PC-3 (cell line): Measurements from ENCODE around the gene RWDD3. TPM values are rescaled to one million over a fixed set of nuclear protein-coding genes. Genes with fewer than 3 reads are reported as not detected.
A peak's percentile ranks its signal among the peaks of the same experiment; 100 is the strongest.

Experiments used
- ATAC-seq: fragments of 200-7000 bp; cut with Tn5 transposase; 2 replicates; pipeline ENCODE4 v1.9.1; 2020; ENCODE audit warnings: mild to moderate bottlenecking, moderate library complexity
- BruUV-seq: library from RNA; stranded (reverse); fragments of 400-500 nt; replicated peaks from 2 replicates; lab custom pipeline; 2021; lab: Mats Ljungman, UMichigan
- CTCF ChIA-PET: fragments of 300-600 bp; sonication (Branson Sonifier 250); formaldehyde crosslinking; loops from one replicate; lab custom pipeline; 2022; ENCODE audit warnings: antibody characterized with exemption; lab: Charles Lee
- POLR2A ChIA-PET: fragments of 300-600 bp; sonication (Branson Sonifier 250); formaldehyde crosslinking; loops from one replicate; lab custom pipeline; 2022; ENCODE audit warnings: antibody characterized with exemption; ENCODE audit not compliant: unreplicated experiment; lab: Charles Lee
- DNase-seq: peaks from one replicate; pipeline ENCODE4 v3.0.0-alpha.2; 2015
- H2AFZ ChIP-seq: fragments of 300-600 bp; sonication (generic); 2 replicates; pipeline ENCODE4 v1.6.0; 2016; ENCODE audit warnings: antibody characterized with exemption, low read length
- H3F3A ChIP-seq: fragments of 300-600 bp; sonication (generic); one replicate; pipeline ENCODE4 v1.6.0; 2017; ENCODE audit warnings: antibody characterized with exemption, low read length, control low read depth, mild to moderate bottlenecking; ENCODE audit not compliant: unreplicated experiment
- H3K27ac ChIP-seq: fragments of 300-600 bp; sonication (generic); 2 replicates; pipeline ENCODE4 v1.5.1; 2016; ENCODE audit warnings: mild to moderate bottlenecking, low read length
- H3K27me3 ChIP-seq: fragments of 300-600 bp; sonication (generic); 2 replicates; pipeline ENCODE4 v1.6.1; 2016; ENCODE audit warnings: low read length, mixed read lengths
- H3K36me3 ChIP-seq: fragments of 300-600 bp; sonication (generic); 2 replicates; pipeline ENCODE4 v1.6.1; 2016; ENCODE audit warnings: low read depth, mixed run types, low read length, mixed read lengths
- H3K4me1 ChIP-seq: fragments of 300-600 bp; sonication (generic); 2 replicates; pipeline ENCODE4 v1.5.1; 2016; ENCODE audit warnings: low read length; ENCODE audit not compliant: insufficient read depth
- H3K4me2 ChIP-seq: fragments of 300-600 bp; sonication (generic); 2 replicates; pipeline ENCODE4 v1.6.0; 2016; ENCODE audit warnings: low read length
- H3K4me3 ChIP-seq: fragments of 300-600 bp; sonication (generic); 2 replicates; pipeline ENCODE4 v1.5.1; 2016; ENCODE audit warnings: mild to moderate bottlenecking, low read length, mixed read lengths
- H3K79me2 ChIP-seq: fragments of 300-600 bp; sonication (generic); 2 replicates; pipeline ENCODE4 v1.6.1; 2017; ENCODE audit warnings: low read length, mixed read lengths
- H3K9ac ChIP-seq: fragments of 300-600 bp; sonication (generic); 2 replicates; pipeline ENCODE4 v1.6.0; 2016; ENCODE audit warnings: mild to moderate bottlenecking, low read length
- H3K9me2 ChIP-seq: fragments of 300-600 bp; sonication (generic); replicated peaks from 2 replicates; pipeline ENCODE4 v1.6.1; 2016; ENCODE audit warnings: mixed run types, low read length, mixed read lengths
- H3K9me3 ChIP-seq: fragments of 300-600 bp; sonication (generic); 2 replicates; pipeline ENCODE4 v1.6.1; 2016; ENCODE audit warnings: low read length, mixed read lengths
- H4K20me1 ChIP-seq: fragments of 300-600 bp; sonication (generic); 2 replicates; pipeline ENCODE4 v1.6.1; 2016; ENCODE audit warnings: low read length, mixed read lengths
- EZH2 ChIP-seq: fragments of 300-600 bp; sonication (generic); IDR thresholded peaks from one replicate; pipeline ENCODE4 v1.6.1; 2017; ENCODE audit warnings: antibody characterized with exemption, mild to moderate bottlenecking, low read length; ENCODE audit not compliant: unreplicated experiment
- EZH2phosphoT487 ChIP-seq: fragments of 300-600 bp; sonication (generic); IDR thresholded peaks from 2 replicates; pipeline ENCODE4 v1.6.1; 2018; ENCODE audit warnings: mild to moderate bottlenecking, antibody characterized with exemption, low read length, borderline replicate concordance
- intact Hi-C: fragments of 100-400 bp; cut with micrococcal nuclease; formaldehyde crosslinking; loops from 2 replicates; pipeline ENCODE4 v1.9.0; 2023
- total RNA-seq: library from RNA; depleted of rRNA; stranded (reverse); fragments of >200 nt; gene quantifications from 2 replicates; pipeline ENCODE4 v1.2.3, GENCODE V29; 2014
- TF ChIP-seq, protein P1 (sequence below): fragments of 300-600 bp; sonication (generic); conservative IDR thresholded peaks from 2 replicates; pipeline ENCODE4 v1.5.1; 2017; ENCODE audit warnings: antibody characterized with exemption, low read depth, mild to moderate bottlenecking, low read length

Gene RWDD3
- total RNA-seq, 1 experiment from 2014 or later, result 10.4 TPM

DNA sequence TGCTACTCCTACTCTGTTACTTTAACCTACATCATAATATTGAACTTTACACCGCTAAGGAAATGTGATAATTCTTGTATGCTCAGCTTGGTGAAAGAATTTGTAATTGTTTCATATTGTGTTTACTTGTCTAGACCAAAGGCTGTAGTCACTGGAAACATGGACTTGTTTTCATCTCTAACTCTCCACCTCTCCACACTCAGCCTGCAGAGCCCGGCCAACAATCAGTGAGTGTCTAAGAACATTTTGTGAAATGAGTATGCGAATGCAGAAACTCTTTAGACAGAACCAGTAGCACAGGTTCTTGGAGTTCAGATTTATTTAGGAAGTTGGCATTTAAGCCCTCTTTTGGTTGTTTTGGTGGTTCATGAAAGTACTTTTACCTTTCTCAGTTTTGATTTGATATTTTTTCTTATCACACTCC is 3.2 kb upstream of the RWDD3 start:
- Histone ChIP-seq H3K4me3 (no peak overlapping the region), H3F3A (no peaks in the 10 kb centered on the region), H3K4me2 (no peak overlapping the region), H3K27me3 (no peaks in the 10 kb centered on the region), H3K9me2 (no peaks in the 10 kb centered on the region), H3K9ac (no peak overlapping the region), H3K79me2 (peaks cover 10% of the 10 kb centered on the region), H3K27ac (no peak overlapping the region), H3K9me3 (no peaks in the 10 kb centered on the region), H3K4me1 (peaks cover 54% of the 10 kb centered on the region), H3K36me3 (no peaks in the 10 kb centered on the region), H2AFZ (no peak overlapping the region), H4K20me1 (no peaks in the 10 kb centered on the region)
- ATAC-seq (no peak), DNase-seq (peak; percentile 25)
- intact Hi-C loops, result loop anchor here (5.0 kb wide), 1 partner anchor 133 kb away; no protein-coding TSS in a partner anchor
- BruUV-seq, result no TSS peak
- POLR2A ChIA-PET, result no interaction called here
- CTCF ChIA-PET, result no interaction called here
- TF ChIP-seq, protein P1, sequence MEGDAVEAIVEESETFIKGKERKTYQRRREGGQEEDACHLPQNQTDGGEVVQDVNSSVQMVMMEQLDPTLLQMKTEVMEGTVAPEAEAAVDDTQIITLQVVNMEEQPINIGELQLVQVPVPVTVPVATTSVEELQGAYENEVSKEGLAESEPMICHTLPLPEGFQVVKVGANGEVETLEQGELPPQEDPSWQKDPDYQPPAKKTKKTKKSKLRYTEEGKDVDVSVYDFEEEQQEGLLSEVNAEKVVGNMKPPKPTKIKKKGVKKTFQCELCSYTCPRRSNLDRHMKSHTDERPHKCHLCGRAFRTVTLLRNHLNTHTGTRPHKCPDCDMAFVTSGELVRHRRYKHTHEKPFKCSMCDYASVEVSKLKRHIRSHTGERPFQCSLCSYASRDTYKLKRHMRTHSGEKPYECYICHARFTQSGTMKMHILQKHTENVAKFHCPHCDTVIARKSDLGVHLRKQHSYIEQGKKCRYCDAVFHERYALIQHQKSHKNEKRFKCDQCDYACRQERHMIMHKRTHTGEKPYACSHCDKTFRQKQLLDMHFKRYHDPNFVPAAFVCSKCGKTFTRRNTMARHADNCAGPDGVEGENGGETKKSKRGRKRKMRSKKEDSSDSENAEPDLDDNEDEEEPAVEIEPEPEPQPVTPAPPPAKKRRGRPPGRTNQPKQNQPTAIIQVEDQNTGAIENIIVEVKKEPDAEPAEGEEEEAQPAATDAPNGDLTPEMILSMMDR, result no peak
- no peak for TF ChIP-seq EZH2
- TF ChIP-seq EZH2phosphoT487, result no peak

GRCh38 chr1:95232646-95233318 is 1.2 kb upstream of the RWDD3 start:
- intact Hi-C loops, result loop anchor here (1.0 to 5.0 kb wide), 3 partner anchors 135 to 378 kb away; no protein-coding TSS in a partner anchor
- POLR2A ChIA-PET, result interaction anchor here (1.4 to 1.6 kb wide), 2 partner anchors 115 to 160 kb away, joined by 5 to 33 read pairs; partner anchors contain the start of genes ALG14 and TLCD4

More at GRCh38 chr1:95232646-95233318, 1.2 kb upstream of the RWDD3 start:
- TF ChIP-seq EZH2phosphoT487 (no peak), EZH2 (no peak)
- TF ChIP-seq, protein P1, result no peak
- no peaks in the 10 kb centered on the region for H3K27me3 ChIP-seq
- H3K4me3 ChIP-seq, result peak overlapping the region; percentile 94
- peak overlapping the region; percentile 88 for H3K4me2 ChIP-seq
- peak; percentile 17 for DNase-seq
- H3K79me2 ChIP-seq, result peaks cover 26% of the 10 kb centered on the region
- H3K4me1 ChIP-seq, result peaks cover 34% of the 10 kb centered on the region
- CTCF ChIA-PET, result interaction anchor here (0.6 to 2.0 kb wide), 5 partner anchors 148 to 378 kb away, joined by 5 to 14 read pairs (median 11); no protein-coding TSS in a partner anchor
- H3K27ac ChIP-seq, result no peak overlapping the region
- H3K9me3 ChIP-seq, result no peaks in the 10 kb centered on the region
- peak overlapping the region; percentile 66; the same call in 1 of the 2 replicates for H3K9ac ChIP-seq
- no peaks in the 10 kb centered on the region for H3K36me3 ChIP-seq
- H2AFZ ChIP-seq, result peak overlapping the region; percentile 92
- no peaks in the 10 kb centered on the region for H3F3A ChIP-seq
- H3K9me2 ChIP-seq, result no peaks in the 10 kb centered on the region
- ATAC-seq, result no peak
- BruUV-seq, result no TSS peak
- no peaks in the 10 kb centered on the region for H4K20me1 ChIP-seq
